Cardiac fibroblast (primary cell): ENCODE results near the gene SEL1L3.

Source experiments
- DNase-seq, 2 donors: peaks; one replicate each; pipeline versions ENCODE4 v3.0.0 to v3.0.0-alpha.2; 2010; ENCODE audit warnings: low read depth in 2 of 2
- H3K4me3 ChIP-seq, 2 donors: replicated peaks in 1 of 2; 1 replicate in 1 of 2; 2 replicates in 1 of 2; pipeline ENCODE4 v1.5.1; 2011; ENCODE audit warnings: low read depth in 2 of 2, low read length in 2 of 2, mild to moderate bottlenecking in 2 of 2, moderate library complexity in 1 of 2
- TF ChIP-seq, protein P1 (sequence below): IDR thresholded peaks from one replicate; pipeline ENCODE4 v1.5.1; 2011; ENCODE audit warnings: low read depth, mild to moderate bottlenecking, low read length, inconsistent platforms

Gene SEL1L3

DNA sequence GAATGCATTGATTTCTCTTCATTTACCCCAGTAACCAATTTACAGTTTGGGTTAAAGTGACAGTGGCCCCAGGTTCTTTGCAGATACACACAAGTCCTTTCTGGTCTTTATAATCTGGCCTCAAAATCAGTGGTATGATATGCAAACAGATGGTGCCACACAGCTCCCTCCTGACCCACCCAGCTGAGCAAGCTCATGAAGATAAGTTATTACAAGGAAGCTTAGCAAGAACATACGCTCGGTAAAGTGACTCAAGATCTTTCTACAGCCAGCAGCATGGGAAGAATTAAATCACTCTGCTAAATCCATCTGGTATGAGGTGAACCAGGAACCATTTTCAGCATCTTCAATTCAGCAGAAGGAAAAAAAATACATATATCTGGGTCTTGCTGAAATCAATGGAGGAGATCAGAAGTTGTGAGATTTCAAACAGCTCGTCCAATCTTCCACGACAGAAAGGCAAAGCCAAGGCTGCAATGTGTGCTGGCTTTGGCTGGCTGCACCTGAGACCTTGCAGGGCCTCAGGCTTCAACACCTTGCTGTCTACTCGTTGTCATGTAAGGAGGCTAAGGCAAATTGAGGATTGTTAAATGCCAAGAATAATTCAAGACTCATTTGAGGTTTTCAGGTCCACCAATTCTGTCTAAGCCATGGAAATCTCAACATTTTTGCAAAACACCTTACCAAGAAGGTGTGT, 28.2 kb downstream of the SEL1L3 start:
- TF ChIP-seq, protein P1, sequence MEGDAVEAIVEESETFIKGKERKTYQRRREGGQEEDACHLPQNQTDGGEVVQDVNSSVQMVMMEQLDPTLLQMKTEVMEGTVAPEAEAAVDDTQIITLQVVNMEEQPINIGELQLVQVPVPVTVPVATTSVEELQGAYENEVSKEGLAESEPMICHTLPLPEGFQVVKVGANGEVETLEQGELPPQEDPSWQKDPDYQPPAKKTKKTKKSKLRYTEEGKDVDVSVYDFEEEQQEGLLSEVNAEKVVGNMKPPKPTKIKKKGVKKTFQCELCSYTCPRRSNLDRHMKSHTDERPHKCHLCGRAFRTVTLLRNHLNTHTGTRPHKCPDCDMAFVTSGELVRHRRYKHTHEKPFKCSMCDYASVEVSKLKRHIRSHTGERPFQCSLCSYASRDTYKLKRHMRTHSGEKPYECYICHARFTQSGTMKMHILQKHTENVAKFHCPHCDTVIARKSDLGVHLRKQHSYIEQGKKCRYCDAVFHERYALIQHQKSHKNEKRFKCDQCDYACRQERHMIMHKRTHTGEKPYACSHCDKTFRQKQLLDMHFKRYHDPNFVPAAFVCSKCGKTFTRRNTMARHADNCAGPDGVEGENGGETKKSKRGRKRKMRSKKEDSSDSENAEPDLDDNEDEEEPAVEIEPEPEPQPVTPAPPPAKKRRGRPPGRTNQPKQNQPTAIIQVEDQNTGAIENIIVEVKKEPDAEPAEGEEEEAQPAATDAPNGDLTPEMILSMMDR: no peak
- H3K4me3 ChIP-seq: no peak overlapping the region

DNA sequence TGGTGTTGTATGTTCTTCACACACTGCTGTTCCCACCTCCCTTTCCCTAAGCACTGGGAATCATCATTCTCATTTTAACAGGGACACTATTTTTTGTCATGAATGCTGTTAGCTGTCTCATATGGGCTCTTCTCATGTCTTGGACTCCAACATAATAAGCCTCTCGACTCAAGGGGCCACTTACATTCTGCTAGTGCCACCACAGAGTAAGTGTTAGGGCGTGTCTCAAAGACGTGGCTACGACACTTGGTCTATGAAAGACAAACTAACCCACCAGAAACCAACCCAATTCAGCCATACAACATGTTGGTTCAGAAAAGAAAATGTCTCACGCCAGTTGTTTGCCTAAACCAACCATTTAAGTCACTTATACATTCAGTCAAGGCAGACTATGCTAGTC, 32.2 kb downstream of the SEL1L3 start:
- DNase-seq: no peak
- TF ChIP-seq, protein P1: no peak
- H3K4me3 ChIP-seq: no peak overlapping the region

More for the DNA sequence above, 28.2 kb downstream of the SEL1L3 start:
- no peak for DNase-seq

DNA sequence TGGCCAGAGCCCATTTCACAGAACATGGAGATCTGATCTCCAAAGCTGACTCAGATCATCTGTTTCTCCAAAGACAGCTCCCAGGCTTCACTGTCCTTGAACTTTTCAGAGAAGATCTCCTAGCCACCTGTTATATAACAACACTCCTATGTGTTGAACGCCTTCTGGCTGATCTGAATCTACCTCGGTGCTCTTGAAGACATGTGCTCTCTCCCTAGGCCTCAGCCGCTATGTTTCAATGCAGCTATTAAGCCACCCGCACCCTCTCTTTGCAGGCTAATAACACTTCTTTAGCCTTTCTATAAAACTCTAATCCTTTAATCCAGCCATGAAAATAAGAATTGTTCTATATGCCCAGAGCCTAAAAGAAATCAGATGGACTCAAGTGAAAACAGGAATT, 34.9 kb downstream of the SEL1L3 start:
- DNase-seq: no peak
- H3K4me3 ChIP-seq: no peak overlapping the region
- TF ChIP-seq, protein P1: no peak

DNA sequence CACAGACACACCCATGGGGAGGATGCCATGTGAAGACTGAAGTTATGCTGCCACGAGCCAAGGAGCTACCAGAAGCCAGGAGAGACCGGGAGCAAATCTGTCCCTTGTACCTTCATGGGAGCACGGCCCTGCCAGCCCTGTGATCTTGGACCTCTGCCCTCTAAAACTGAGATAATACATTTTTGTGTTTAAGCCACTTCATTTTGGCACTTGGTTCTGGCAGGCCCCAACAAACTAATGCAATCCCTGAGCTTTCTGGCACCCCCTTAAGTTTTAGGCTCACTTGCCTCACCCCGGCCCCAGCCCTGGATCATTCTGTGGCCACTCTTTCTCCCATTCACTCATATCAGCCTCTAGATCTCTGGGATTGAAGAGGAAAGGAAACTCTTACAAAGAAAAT, 35.4 kb downstream of the SEL1L3 start:
- DNase-seq: no peak
- TF ChIP-seq, protein P1: no peak
- H3K4me3 ChIP-seq: no peak overlapping the region

DNA sequence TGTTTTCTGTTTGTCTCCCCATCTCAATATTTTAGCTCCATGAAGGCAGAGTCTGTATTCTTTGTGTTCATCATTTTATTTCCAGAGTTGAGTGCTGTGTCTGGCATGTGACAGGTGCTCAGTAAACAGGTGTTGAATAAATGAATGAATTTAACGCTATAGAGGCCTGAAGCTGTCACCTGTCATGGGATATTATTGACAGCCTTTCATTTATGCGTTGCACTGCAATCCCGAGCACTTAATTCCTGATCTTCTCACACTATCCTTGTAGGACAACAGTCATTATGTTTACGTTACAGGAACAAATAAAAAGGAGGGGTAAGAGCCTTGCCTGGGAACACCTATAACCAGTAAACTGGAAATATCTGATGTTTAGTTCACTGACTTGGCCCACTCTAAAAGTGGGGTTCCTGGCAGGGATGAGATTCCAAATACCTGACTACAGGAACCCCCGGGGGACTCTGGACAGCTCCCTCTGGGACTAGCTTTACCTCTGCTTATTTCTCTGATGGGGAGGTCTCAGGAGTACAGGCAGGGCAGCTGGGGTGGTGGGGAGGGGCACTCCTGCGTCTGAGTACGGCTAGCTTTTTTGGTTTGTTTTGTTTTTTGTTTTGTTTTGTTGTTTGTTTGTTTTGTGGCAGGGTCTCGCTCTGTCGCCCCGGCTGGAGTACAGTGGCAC, 36.6 kb downstream of the SEL1L3 start:
- TF ChIP-seq, protein P1: no peak
- no peak overlapping the region for H3K4me3 ChIP-seq
- no peak for DNase-seq

DNA sequence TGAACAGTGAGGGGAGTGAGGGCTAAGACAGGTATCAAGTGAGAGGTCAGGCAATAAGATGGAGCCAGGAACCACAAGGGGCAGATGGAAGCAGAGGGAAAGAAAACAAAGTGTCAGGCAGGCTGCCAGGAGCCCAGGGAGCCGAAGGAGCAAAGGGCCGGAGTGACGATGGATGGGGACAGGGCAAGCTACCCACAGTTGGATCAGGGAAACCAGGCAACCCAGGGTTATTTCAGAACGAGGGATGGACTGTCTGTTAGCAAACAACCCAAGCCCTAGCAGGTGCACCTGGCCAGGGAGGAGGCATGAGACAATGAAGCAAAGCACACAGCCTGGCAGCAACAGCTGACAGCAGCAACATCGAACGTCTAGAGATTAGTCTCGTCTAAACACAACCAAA, 39.2 kb downstream of the SEL1L3 start:
- no peak for DNase-seq
- TF ChIP-seq, protein P1: no peak
- no peak overlapping the region for H3K4me3 ChIP-seq
